Loucy (cell line): ENCODE measurements around the gene FRMD4A.

ENCODE experiments used
- H2AFZ ChIP-seq: fragments of 200-600 bp; sonication (generic); 2 replicates; pipeline ENCODE4 v1.6.0; 2016; ENCODE audit warnings: antibody characterized with exemption, mild to moderate bottlenecking, low read length, moderate library complexity
- H3F3A ChIP-seq: fragments of 200-600 bp; 2 replicates; pipeline ENCODE4 v1.6.0; 2016; ENCODE audit warnings: antibody characterized with exemption, low read depth, mild to moderate bottlenecking
- H3K27me3 ChIP-seq: fragments of 200-600 bp; sonication (generic); 2 replicates; pipeline ENCODE4 v1.6.1; 2014; ENCODE audit warnings: low read length, mild to moderate bottlenecking; ENCODE audit not compliant: insufficient read depth, poor library complexity, severe bottlenecking
- H3K36me3 ChIP-seq: fragments of 200-600 bp; sonication (generic); 2 replicates; pipeline ENCODE4 v1.6.1; 2016; ENCODE audit warnings: low read length; ENCODE audit not compliant: insufficient read depth
- H3K4me1 ChIP-seq: fragments of 200-600 bp; sonication (generic); 2 replicates; pipeline ENCODE4 v1.5.1; 2014; ENCODE audit warnings: low read length, mild to moderate bottlenecking; ENCODE audit not compliant: insufficient read depth, poor library complexity, severe bottlenecking
- H3K4me2 ChIP-seq: fragments of 200-600 bp; sonication (generic); 2 replicates; pipeline ENCODE4 v1.6.0; 2014; ENCODE audit warnings: antibody characterized with exemption, low read length, low read depth, mild to moderate bottlenecking; ENCODE audit not compliant: poor library complexity, severe bottlenecking
- H3K4me3 ChIP-seq: fragments of 200-600 bp; sonication (generic); 2 replicates; pipeline ENCODE4 v1.5.1; 2014; ENCODE audit warnings: low read length, mild to moderate bottlenecking, mixed read lengths; ENCODE audit not compliant: poor library complexity, severe bottlenecking
- H3K79me2 ChIP-seq: fragments of 200-600 bp; sonication (generic); 2 replicates; pipeline ENCODE4 v1.6.1; 2014; ENCODE audit warnings: low read length; ENCODE audit not compliant: insufficient read depth
- H3K9ac ChIP-seq: fragments of 200-600 bp; sonication (generic); 2 replicates; pipeline ENCODE4 v1.6.0; 2014; ENCODE audit warnings: mild to moderate bottlenecking, low read depth, low read length, moderate library complexity; ENCODE audit not compliant: poor library complexity, severe bottlenecking
- H3K9me2 ChIP-seq: fragments of 200-600 bp; sonication (generic); replicated peaks from 2 replicates; pipeline ENCODE4 v1.6.1; 2016; ENCODE audit warnings: low read depth, low read length, mixed read lengths
- H3K9me3 ChIP-seq: fragments of 200-600 bp; sonication (generic); 2 replicates; pipeline ENCODE4 v1.6.1; 2014; ENCODE audit warnings: mild to moderate bottlenecking, antibody characterized with exemption, low read length, low read depth; ENCODE audit not compliant: insufficient read depth
- H4K20me1 ChIP-seq: fragments of 200-600 bp; sonication (generic); 2 replicates; pipeline ENCODE4 v1.6.0; 2014; ENCODE audit warnings: antibody characterized with exemption, low read length, mild to moderate bottlenecking; ENCODE audit not compliant: insufficient read depth, poor library complexity, severe bottlenecking
- EZH2phosphoT487 ChIP-seq: fragments of 200-600 bp; IDR thresholded peaks from 2 replicates; pipeline ENCODE4 v1.6.1; 2018; ENCODE audit warnings: antibody characterized with exemption, mild to moderate bottlenecking, moderate library complexity, borderline replicate concordance
- TF ChIP-seq, protein P1 (sequence below): fragments of 200-600 bp; sonication (generic); conservative IDR thresholded peaks from 2 replicates; pipeline ENCODE4 v1.5.1; 2014; ENCODE audit warnings: mild to moderate bottlenecking, antibody characterized with exemption, low read length

Gene FRMD4A

GRCh38 chr10:13686331-13686752 lies 644.4 kb downstream of the FRMD4A start:
- no peak overlapping the region for H3K4me3 ChIP-seq

GRCh38 chr10:13685885-13686284 lies 644.8 kb downstream of the FRMD4A start:
- no peaks in the 10 kb centered on the region for H3K4me1 ChIP-seq
- no peaks in the 10 kb centered on the region for H3K36me3 ChIP-seq
- no peaks in the 10 kb centered on the region for H3K27me3 ChIP-seq
- H3K4me3 ChIP-seq = no peak overlapping the region
- TF ChIP-seq EZH2phosphoT487 = no peak
- TF ChIP-seq, protein P1, sequence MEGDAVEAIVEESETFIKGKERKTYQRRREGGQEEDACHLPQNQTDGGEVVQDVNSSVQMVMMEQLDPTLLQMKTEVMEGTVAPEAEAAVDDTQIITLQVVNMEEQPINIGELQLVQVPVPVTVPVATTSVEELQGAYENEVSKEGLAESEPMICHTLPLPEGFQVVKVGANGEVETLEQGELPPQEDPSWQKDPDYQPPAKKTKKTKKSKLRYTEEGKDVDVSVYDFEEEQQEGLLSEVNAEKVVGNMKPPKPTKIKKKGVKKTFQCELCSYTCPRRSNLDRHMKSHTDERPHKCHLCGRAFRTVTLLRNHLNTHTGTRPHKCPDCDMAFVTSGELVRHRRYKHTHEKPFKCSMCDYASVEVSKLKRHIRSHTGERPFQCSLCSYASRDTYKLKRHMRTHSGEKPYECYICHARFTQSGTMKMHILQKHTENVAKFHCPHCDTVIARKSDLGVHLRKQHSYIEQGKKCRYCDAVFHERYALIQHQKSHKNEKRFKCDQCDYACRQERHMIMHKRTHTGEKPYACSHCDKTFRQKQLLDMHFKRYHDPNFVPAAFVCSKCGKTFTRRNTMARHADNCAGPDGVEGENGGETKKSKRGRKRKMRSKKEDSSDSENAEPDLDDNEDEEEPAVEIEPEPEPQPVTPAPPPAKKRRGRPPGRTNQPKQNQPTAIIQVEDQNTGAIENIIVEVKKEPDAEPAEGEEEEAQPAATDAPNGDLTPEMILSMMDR = no peak
- no peaks in the 10 kb centered on the region for H3K79me2 ChIP-seq
- no peaks in the 10 kb centered on the region for H4K20me1 ChIP-seq
- no peak overlapping the region for H3K9ac ChIP-seq
- H3F3A ChIP-seq = no peaks in the 10 kb centered on the region
- no peaks in the 10 kb centered on the region for H3K9me3 ChIP-seq
- no peak overlapping the region for H2AFZ ChIP-seq
- H3K9me2 ChIP-seq = no peaks in the 10 kb centered on the region
- H3K4me2 ChIP-seq = no peak overlapping the region

More at GRCh38 chr10:13686331-13686752, 644.4 kb downstream of the FRMD4A start:
- no peaks in the 10 kb centered on the region for H3K79me2 ChIP-seq
- H3F3A ChIP-seq = no peaks in the 10 kb centered on the region
- no peak overlapping the region for H3K9ac ChIP-seq
- no peaks in the 10 kb centered on the region for H3K4me1 ChIP-seq
- H3K27me3 ChIP-seq = no peaks in the 10 kb centered on the region
- no peaks in the 10 kb centered on the region for H3K36me3 ChIP-seq
- no peaks in the 10 kb centered on the region for H4K20me1 ChIP-seq
- H3K9me3 ChIP-seq = no peaks in the 10 kb centered on the region
- H3K4me2 ChIP-seq = no peak overlapping the region
- no peak overlapping the region for H2AFZ ChIP-seq
- TF ChIP-seq EZH2phosphoT487 = no peak
- TF ChIP-seq, protein P1 = no peak
- no peaks in the 10 kb centered on the region for H3K9me2 ChIP-seq

DNA sequence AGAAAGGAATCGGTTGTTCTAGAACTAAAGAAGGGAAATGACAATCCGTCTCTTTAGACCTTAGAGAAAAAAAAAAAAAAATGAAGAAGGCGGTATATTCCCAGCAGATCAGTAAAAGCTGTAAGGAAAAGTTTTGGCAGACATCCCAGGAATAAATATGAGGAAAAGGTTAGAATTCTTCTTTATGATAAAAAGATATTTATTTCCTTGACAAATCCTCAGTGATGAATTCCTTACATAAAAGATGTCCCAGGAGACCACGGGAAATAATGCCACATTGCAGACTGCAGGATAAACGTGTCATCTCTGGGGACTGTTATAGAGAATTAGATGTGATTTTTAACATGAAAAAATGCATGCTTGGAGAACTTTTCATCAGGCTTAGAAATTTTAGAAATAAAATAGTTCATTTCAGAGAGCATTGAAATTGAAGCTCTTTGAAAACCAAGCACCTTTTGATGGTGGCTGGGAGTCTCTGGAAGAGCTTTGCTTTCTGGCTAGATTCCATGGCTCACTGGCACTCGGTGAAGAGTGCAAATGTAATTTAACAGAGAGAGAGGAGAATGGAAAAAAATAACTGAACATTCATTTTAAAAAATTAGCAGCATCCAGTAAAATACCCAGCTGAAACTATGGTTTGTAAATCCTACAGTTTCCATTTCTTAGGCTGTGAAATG lies 645.8 kb downstream of the FRMD4A start:
- Histone ChIP-seq H3K4me3 (no peak overlapping the region), H3K9me3 (no peaks in the 10 kb centered on the region), H3K9me2 (no peaks in the 10 kb centered on the region), H4K20me1 (no peaks in the 10 kb centered on the region), H3F3A (no peaks in the 10 kb centered on the region), H3K4me2 (no peak overlapping the region), H3K4me1 (no peaks in the 10 kb centered on the region), H2AFZ (no peak overlapping the region), H3K79me2 (no peaks in the 10 kb centered on the region), H3K36me3 (no peaks in the 10 kb centered on the region), H3K27me3 (no peaks in the 10 kb centered on the region), H3K9ac (no peak overlapping the region)
- no peak for TF ChIP-seq EZH2phosphoT487
- TF ChIP-seq, protein P1 = no peak
